Endodermal cell (in vitro differentiated cells): ENCODE measurements around the gene IPO11. TPM values are rescaled to one million over a fixed set of nuclear protein-coding genes. Genes with fewer than 3 reads are reported as not detected.
"Not testable (repeated sequence)": the region's sequence is repeated elsewhere in the genome, so short reads cannot be mapped to it uniquely, and the experiment has no call there.

Experiments used
- DNase-seq: peaks from one replicate; pipeline ENCODE4 v3.0.0-alpha.2; 2017
- H3K27ac ChIP-seq: 2 replicates; pipeline ENCODE4 v1.5.1; 2013; ENCODE audit warnings: mild to moderate bottlenecking, low read depth, low read length, moderate library complexity
- H3K27me3 ChIP-seq: 2 replicates; pipeline ENCODE4 v1.6.1; 2013; ENCODE audit warnings: mild to moderate bottlenecking, low read length, moderate library complexity; ENCODE audit not compliant: insufficient read depth, control insufficient read depth, poor library complexity, severe bottlenecking
- H3K36me3 ChIP-seq: 2 replicates; pipeline ENCODE4 v1.7.0; 2013; ENCODE audit warnings: mild to moderate bottlenecking, low read length, moderate library complexity; ENCODE audit not compliant: control insufficient read depth, insufficient read depth
- H3K4me1 ChIP-seq: one replicate; pipeline ENCODE4 v1.7.0; 2013; ENCODE audit warnings: low read length; ENCODE audit not compliant: control insufficient read depth, insufficient read depth
- H3K4me3 ChIP-seq: 2 replicates; pipeline ENCODE4 v1.5.1; 2013; ENCODE audit warnings: mild to moderate bottlenecking, low read length, moderate library complexity
- H3K9ac ChIP-seq: 2 replicates; pipeline ENCODE4 v1.6.1; 2013; ENCODE audit warnings: mild to moderate bottlenecking, low read length, moderate library complexity; ENCODE audit not compliant: poor library complexity, severe bottlenecking; ENCODE audit errors: extremely low read depth
- H3K9me3 ChIP-seq: 2 replicates; pipeline ENCODE4 v1.6.1; 2013; ENCODE audit warnings: mild to moderate bottlenecking, low read length, moderate library complexity; ENCODE audit not compliant: control insufficient read depth
- H3K27ac Mint-ChIP-seq: 2 replicates; pipeline ENCODE4 v1.8.0; 2020; ENCODE audit warnings: mixed read lengths
- H3K27me3 Mint-ChIP-seq: 2 replicates; pipeline ENCODE4 v1.8.0; 2021; ENCODE audit warnings: mild to moderate bottlenecking, mixed read lengths; ENCODE audit not compliant: insufficient read depth
- H3K36me3 Mint-ChIP-seq: 2 replicates; pipeline ENCODE4 v1.8.0; 2020; ENCODE audit warnings: low read depth, mixed read lengths
- H3K4me1 Mint-ChIP-seq: 2 replicates; pipeline ENCODE4 v1.8.0; 2020; ENCODE audit warnings: mixed read lengths
- H3K4me3 Mint-ChIP-seq: 2 replicates; pipeline ENCODE4 v1.8.0; 2020; ENCODE audit warnings: mild to moderate bottlenecking, moderate library complexity, mixed read lengths
- H3K9me3 Mint-ChIP-seq: 2 replicates; pipeline ENCODE4 v1.8.0; 2020; ENCODE audit warnings: mild to moderate bottlenecking, mixed read lengths
- CTCF ChIP-seq: fragments of 200-600 bp; sonication (generic); conservative IDR thresholded peaks from 2 replicates; pipeline ENCODE4 v1.5.0; 2021; ENCODE audit warnings: antibody characterized with exemption, mild to moderate bottlenecking
- WGBS, 2 experiments: methylation state at CpG; one replicate each; pipeline versions ENCODE4 v1.1.5 to v1.1.7; 2013; ENCODE audit warnings: missing lambda C conversion rate in 2 of 2, mixed read lengths in 1 of 2; ENCODE audit not compliant: insufficient coverage in 1 of 2, insufficient read length in 1 of 2; 5-methylcytosine and 5-hydroxymethylcytosine counted together
- total RNA-seq, 2 donors: library from RNA; stranded (reverse); fragmentation: NEBNext Ultra II Directional in 1 of 2; extraction: Animal tissue kit (Norgen Biotek cat#: 25700) in 1 of 2; gene quantifications; 2 replicates in 1 of 2; 3 replicates in 1 of 2; pipeline ENCODE4 v1.2.1, GENCODE V29; 2021

The IPO11 gene
- total RNA-seq, 2 donors from 2014 or later, result 51.6 to 55.8 TPM

DNA sequence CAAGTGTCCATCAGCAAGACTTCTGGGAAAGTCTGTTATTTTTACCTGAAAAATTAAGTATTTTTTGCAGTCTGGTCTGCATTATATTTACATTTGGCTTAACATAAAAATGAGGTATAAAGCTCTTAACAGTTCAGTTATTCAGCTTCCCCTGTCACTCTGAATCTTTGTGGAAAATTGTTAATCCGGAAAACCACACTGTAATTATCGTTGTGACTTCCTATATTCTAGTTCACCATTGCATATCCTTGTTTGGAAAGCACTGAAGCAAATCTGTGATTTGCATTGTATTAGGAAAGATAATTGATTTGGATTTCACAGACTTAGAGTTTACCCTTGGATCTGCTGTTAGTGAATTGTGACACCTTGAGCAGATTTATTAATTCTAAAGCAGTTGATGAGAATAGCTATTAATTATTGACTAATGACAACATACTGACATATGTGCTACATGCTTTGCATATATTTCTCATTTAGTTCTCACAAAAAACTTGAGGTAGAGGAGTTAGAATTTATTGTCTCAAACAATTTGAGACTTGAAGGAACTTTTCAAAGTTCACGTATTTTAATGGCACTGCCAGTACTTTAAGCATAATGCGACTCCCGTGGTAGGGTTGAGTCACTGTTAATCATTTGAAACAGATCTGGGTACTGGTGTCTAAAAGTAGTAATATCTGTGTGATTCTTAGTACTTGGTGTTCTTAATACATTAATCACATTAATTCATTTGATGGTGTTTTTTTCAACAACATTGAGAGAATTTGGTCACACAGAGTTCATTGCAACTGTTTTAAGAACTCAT lies 94.3 kb downstream of the IPO11 start:
- no peak overlapping the region for H3K27ac ChIP-seq

GRCh38 chr5:62508760-62509159 lies 96.2 kb downstream of the IPO11 start:
- WGBS, 2 experiments, result 97 to 100% methylated on average over 1 to 5 of the region's 5 CpGs
- H3K27me3 ChIP-seq, result not testable (repeated sequence)

More for the DNA sequence above, 94.3 kb downstream of the IPO11 start:
- H3K4me1 ChIP-seq, result no peaks in the 10 kb centered on the region
- H3K4me3 Mint-ChIP-seq, result no peak overlapping the region
- DNase-seq, result no peak
- peaks cover 33% of the 10 kb centered on the region for H3K36me3 Mint-ChIP-seq
- H3K9ac ChIP-seq, result no peak overlapping the region
- H3K4me3 ChIP-seq, result no peak overlapping the region
- WGBS, 2 experiments, result 97 to 100% methylated on average over 4 to 5 of the region's 5 CpGs
- no peak for TF ChIP-seq CTCF
- H3K36me3 ChIP-seq, result peaks cover 42% of the 10 kb centered on the region
- no peaks in the 10 kb centered on the region for H3K4me1 Mint-ChIP-seq
- H3K9me3 ChIP-seq, result peaks cover 7% of the 10 kb centered on the region
- H3K27ac Mint-ChIP-seq, result no peak overlapping the region
- no peaks in the 10 kb centered on the region for H3K27me3 Mint-ChIP-seq
- H3K27me3 ChIP-seq, result no peaks in the 10 kb centered on the region
- H3K9me3 Mint-ChIP-seq, result peaks cover 3% of the 10 kb centered on the region

GRCh38 chr5:62509806-62510205 lies 97.2 kb downstream of the IPO11 start:
- Histone ChIP-seq H3K27ac (no peak overlapping the region), H3K4me3 (no peak overlapping the region), H3K4me1 (no peaks in the 10 kb centered on the region), H3K36me3 (peaks cover 30% of the 10 kb centered on the region), H3K9ac (no peak overlapping the region), H3K27me3 (no peaks in the 10 kb centered on the region), H3K9me3 (peaks cover 7% of the 10 kb centered on the region)
- TF ChIP-seq CTCF, result no peak
- peaks cover 31% of the 10 kb centered on the region for H3K36me3 Mint-ChIP-seq
- no peak for DNase-seq
- H3K27me3 Mint-ChIP-seq, result no peaks in the 10 kb centered on the region
- 100% methylated on average over 1 of the region's 1 CpG for WGBS, 2 experiments
- H3K27ac Mint-ChIP-seq, result no peak overlapping the region
- H3K9me3 Mint-ChIP-seq, result peaks cover 6% of the 10 kb centered on the region
- H3K4me1 Mint-ChIP-seq, result no peaks in the 10 kb centered on the region
- no peak overlapping the region for H3K4me3 Mint-ChIP-seq

More at GRCh38 chr5:62508760-62509159, 96.2 kb downstream of the IPO11 start:
- not testable (repeated sequence) for H3K4me1 ChIP-seq, H3K27me3 Mint-ChIP-seq, H3K9me3 Mint-ChIP-seq, H3K4me3 Mint-ChIP-seq, H3K9ac ChIP-seq, DNase-seq, H3K4me1 Mint-ChIP-seq, H3K27ac Mint-ChIP-seq, H3K4me3 ChIP-seq, H3K9me3 ChIP-seq, H3K27ac ChIP-seq
- H3K36me3 ChIP-seq, result peaks cover 35% of the 10 kb centered on the region
- H3K36me3 Mint-ChIP-seq, result peaks cover 25% of the 10 kb centered on the region

GRCh38 chr5:62513085-62513484 lies 100.5 kb downstream of the IPO11 start:
- not testable (repeated sequence) for H3K27me3 Mint-ChIP-seq, H3K27ac ChIP-seq, H3K27ac Mint-ChIP-seq, H3K9me3 Mint-ChIP-seq, H3K9me3 ChIP-seq, H3K4me1 Mint-ChIP-seq, DNase-seq, H3K4me3 ChIP-seq, H3K4me3 Mint-ChIP-seq, H3K27me3 ChIP-seq, H3K9ac ChIP-seq, H3K4me1 ChIP-seq
- 98% methylated on average over 7 of the region's 28 CpGs; no CpG with 5 or more reads in 1 of the 2 experiments for WGBS, 2 experiments
- peaks cover 34% of the 10 kb centered on the region for H3K36me3 ChIP-seq
- peaks cover 42% of the 10 kb centered on the region for H3K36me3 Mint-ChIP-seq
